Thoracic aorta (tissue), 2 donors: ENCODE data around the gene KMT2A. TPM values are rescaled to one million over a fixed set of nuclear protein-coding genes. Genes with fewer than 3 reads are reported as not detected.

ENCODE experiments used
- ATAC-seq: fragments of 150-250 bp; one replicate; pipeline ENCODE4 v1.8.0; 2017; ENCODE audit warnings: low read depth; ENCODE audit not compliant: insufficient number of reproducible peaks, low FRiP score
- DNase-seq: peaks from one replicate; pipeline ENCODE4 v3.0.0-alpha.2; 2020; ENCODE audit warnings: low spot score
- H3K27ac ChIP-seq, 2 donors: fragments of 200-600 bp; sonication (generic); 1 replicate in 1 of 2; 2 replicates in 1 of 2; pipeline ENCODE4 v1.5.1; 2016; ENCODE audit warnings: mild to moderate bottlenecking in 2 of 2, moderate library complexity in 2 of 2
- H3K27me3 ChIP-seq: fragments of 200-600 bp; sonication (generic); replicated peaks from 2 replicates; pipeline ENCODE4 v1.6.0; 2016; ENCODE audit warnings: mild to moderate bottlenecking; ENCODE audit not compliant: insufficient read depth
- H3K36me3 ChIP-seq: fragments of 200-600 bp; sonication (generic); one replicate; pipeline ENCODE4 v1.5.1; 2016
- H3K4me1 ChIP-seq, 2 donors: fragments of 200-600 bp; sonication (generic); 1 replicate in 1 of 2; 2 replicates in 1 of 2; pipeline versions ENCODE4 v1.5.1 to v1.6.0; 2016; ENCODE audit warnings: low read depth in 2 of 2, mild to moderate bottlenecking in 1 of 2; ENCODE audit not compliant: control insufficient read depth in 1 of 2
- H3K4me3 ChIP-seq: fragments of 200-600 bp; sonication (generic); 2 replicates; pipeline ENCODE4 v1.5.1; 2016; ENCODE audit warnings: mild to moderate bottlenecking
- H3K9me3 ChIP-seq: fragments of 200-600 bp; sonication (generic); 2 replicates; pipeline ENCODE4 v1.5.1; 2016
- total RNA-seq, 2 donors: library from RNA; depleted of rRNA; stranded (reverse); fragments of >200 nt; gene quantifications; one replicate each; pipeline versions ENCODE4 v1.1.0 to v1.2.3, GENCODE V29; 2016
- TF ChIP-seq, protein P1 (sequence below): fragments of 200-600 bp; sonication (generic); IDR thresholded peaks from one replicate; pipeline ENCODE4 v1.5.1; 2019; ENCODE audit warnings: antibody characterized with exemption

Gene KMT2A
- total RNA-seq, 2 donors from 2014 or later, result 88.1 to 105 TPM

DNA sequence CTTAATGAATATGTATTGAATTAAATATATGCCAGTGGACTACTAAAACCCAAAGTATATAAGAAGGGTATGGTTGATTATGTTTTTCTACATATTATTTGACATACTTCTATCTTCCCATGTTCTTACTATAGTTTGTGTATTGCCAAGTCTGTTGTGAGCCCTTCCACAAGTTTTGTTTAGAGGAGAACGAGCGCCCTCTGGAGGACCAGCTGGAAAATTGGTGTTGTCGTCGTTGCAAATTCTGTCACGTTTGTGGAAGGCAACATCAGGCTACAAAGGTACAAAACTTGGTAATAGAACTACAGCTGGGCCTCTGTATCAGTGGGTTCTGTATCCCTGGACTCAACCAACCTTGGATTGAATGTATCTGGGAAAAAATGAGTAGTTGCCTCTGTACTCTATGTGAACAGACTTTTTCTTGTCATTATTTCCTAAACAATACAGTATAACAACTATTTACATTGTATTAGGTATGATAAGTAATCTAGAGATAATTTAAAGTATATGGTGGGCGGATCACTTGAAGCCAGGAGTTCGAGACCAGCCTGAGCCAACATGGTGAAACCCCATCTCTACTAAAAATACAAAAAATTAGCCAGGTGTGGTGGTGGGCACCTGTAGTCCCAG, 52.3 kb downstream of the KMT2A start:
- ATAC-seq (no peak), DNase-seq (peak; percentile 7)
- peaks cover 50% of the 10 kb centered on the region for H3K36me3 ChIP-seq
- H3K27ac ChIP-seq, result peak overlapping the region in 1 of 2 donors; percentile 8
- no peaks in the 10 kb centered on the region for H3K9me3 ChIP-seq
- no peaks in the 10 kb centered on the region for H3K4me1 ChIP-seq
- no peaks in the 10 kb centered on the region for H3K27me3 ChIP-seq
- H3K4me3 ChIP-seq, result no peak overlapping the region
- TF ChIP-seq, protein P1, sequence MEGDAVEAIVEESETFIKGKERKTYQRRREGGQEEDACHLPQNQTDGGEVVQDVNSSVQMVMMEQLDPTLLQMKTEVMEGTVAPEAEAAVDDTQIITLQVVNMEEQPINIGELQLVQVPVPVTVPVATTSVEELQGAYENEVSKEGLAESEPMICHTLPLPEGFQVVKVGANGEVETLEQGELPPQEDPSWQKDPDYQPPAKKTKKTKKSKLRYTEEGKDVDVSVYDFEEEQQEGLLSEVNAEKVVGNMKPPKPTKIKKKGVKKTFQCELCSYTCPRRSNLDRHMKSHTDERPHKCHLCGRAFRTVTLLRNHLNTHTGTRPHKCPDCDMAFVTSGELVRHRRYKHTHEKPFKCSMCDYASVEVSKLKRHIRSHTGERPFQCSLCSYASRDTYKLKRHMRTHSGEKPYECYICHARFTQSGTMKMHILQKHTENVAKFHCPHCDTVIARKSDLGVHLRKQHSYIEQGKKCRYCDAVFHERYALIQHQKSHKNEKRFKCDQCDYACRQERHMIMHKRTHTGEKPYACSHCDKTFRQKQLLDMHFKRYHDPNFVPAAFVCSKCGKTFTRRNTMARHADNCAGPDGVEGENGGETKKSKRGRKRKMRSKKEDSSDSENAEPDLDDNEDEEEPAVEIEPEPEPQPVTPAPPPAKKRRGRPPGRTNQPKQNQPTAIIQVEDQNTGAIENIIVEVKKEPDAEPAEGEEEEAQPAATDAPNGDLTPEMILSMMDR, result peak; percentile 75

DNA sequence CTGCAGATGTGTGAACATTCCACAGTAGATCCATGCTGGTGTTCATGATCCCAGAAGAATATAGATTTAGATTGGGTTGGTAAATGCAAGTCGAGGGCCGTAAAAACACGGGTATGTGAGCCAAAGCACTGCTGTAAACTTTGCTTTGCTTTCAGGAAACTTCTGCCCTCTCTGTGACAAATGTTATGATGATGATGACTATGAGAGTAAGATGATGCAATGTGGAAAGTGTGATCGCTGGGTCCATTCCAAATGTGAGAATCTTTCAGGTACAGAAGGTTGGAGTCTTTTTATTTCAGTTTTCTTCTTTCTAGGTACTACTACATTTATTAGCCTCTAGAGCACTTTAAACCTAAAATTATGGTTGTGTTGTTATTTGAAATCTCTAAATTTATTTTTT, 54.7 kb downstream of the KMT2A start:
- H3K9me3 ChIP-seq, result no peaks in the 10 kb centered on the region
- no peaks in the 10 kb centered on the region for H3K27me3 ChIP-seq
- H3K36me3 ChIP-seq, result peaks cover 54% of the 10 kb centered on the region
- no peak overlapping the region for H3K27ac ChIP-seq
- no peak for DNase-seq
- ATAC-seq, result no peak
- TF ChIP-seq, protein P1, result no peak
- no peaks in the 10 kb centered on the region for H3K4me1 ChIP-seq
- H3K4me3 ChIP-seq, result no peak overlapping the region

DNA sequence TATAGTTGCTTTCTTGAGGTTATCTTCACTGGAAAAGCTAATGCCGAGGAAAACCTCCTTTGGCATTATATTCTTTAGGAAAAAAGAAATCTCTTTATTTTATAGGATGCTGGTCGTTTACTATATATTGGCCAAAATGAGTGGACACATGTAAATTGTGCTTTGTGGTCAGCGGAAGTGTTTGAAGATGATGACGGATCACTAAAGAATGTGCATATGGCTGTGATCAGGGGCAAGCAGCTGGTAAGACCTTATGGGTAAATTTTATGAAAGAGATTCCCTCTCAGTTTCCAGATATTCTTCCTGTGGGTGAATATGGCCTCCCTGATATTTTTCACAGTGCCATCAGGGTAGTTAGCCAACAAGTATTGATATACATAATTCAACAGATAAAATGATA, 61.5 kb downstream of the KMT2A start:
- DNase-seq (no peak), ATAC-seq (no peak)
- no peak overlapping the region for H3K27ac ChIP-seq
- no peaks in the 10 kb centered on the region for H3K4me1 ChIP-seq
- no peaks in the 10 kb centered on the region for H3K27me3 ChIP-seq
- no peak overlapping the region for H3K4me3 ChIP-seq
- H3K36me3 ChIP-seq, result peaks cover 77% of the 10 kb centered on the region
- TF ChIP-seq, protein P1, result no peak
- no peaks in the 10 kb centered on the region for H3K9me3 ChIP-seq

DNA sequence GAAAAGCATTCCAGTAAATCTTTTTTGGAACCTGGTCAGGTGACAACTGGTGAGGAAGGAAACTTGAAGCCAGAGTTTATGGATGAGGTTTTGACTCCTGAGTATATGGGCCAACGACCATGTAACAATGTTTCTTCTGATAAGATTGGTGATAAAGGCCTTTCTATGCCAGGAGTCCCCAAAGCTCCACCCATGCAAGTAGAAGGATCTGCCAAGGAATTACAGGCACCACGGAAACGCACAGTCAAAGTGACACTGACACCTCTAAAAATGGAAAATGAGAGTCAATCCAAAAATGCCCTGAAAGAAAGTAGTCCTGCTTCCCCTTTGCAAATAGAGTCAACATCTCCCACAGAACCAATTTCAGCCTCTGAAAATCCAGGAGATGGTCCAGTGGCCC, 66.9 kb downstream of the KMT2A start:
- H3K4me3 ChIP-seq, result no peak overlapping the region
- no peak for ATAC-seq
- H3K27me3 ChIP-seq, result no peaks in the 10 kb centered on the region
- H3K4me1 ChIP-seq, result no peaks in the 10 kb centered on the region
- H3K9me3 ChIP-seq, result no peaks in the 10 kb centered on the region
- TF ChIP-seq, protein P1, result no peak
- H3K36me3 ChIP-seq, result peaks cover 71% of the 10 kb centered on the region
- H3K27ac ChIP-seq, result no peak overlapping the region
- no peak for DNase-seq

DNA sequence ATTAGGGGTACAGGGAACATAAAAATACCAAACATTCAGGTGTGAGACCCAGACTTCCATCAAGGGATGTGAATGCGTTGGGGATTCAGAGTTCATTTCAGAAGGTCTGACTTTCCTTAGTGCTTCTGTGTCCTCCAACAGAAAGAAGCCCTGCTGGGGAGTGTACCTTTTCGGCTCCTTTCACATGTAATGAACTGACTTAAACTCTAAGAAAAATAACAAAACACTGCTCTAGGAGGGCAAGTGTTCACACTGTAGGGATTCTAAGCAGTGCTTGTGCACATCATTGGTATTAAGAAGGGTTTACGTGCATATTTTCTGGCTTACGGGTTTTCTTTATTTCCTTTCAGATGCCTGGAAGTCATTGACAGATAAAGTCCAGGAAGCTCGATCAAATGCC, 75.3 kb downstream of the KMT2A start:
- Histone ChIP-seq H3K4me1 (no peaks in the 10 kb centered on the region), H3K27me3 (no peaks in the 10 kb centered on the region), H3K27ac (no peak overlapping the region), H3K4me3 (no peak overlapping the region), H3K36me3 (peaks cover 65% of the 10 kb centered on the region), H3K9me3 (no peaks in the 10 kb centered on the region)
- ATAC-seq, result no peak
- TF ChIP-seq, protein P1, result no peak
- no peak for DNase-seq
